ENCODE data around the gene OR9G4.

OR9G4 gene

GRCh38 chr11:56700242-56700913 lies 48.1 kb downstream of the OR9G4 start:
- H3K27ac ChIP-seq, result no peak overlapping the region
- H3K36me3 ChIP-seq, result no peaks in the 10 kb centered on the region
- no peak for TF ChIP-seq CTCF (IDR thresholded peaks at IDR 0.05)
- H3K4me1 ChIP-seq (ENCODE audit: control insufficient read depth in 1 of 2, insufficient read depth in 1 of 2, low read depth in 1 of 2, low read length in 1 of 2), result no peaks in the 10 kb centered on the region
- H3K4me3 ChIP-seq (ENCODE audit: low read depth in 1 of 2, low read length in 1 of 2), result no peak overlapping the region
- no peaks in the 10 kb centered on the region for H3K27me3 ChIP-seq
- H3K9me3 ChIP-seq, result no peaks in the 10 kb centered on the region

- Histone ChIP-seq H3K4me3 (ENCODE audit: low read depth in 1 of 2, low read length in 1 of 2) (no peak within 1 kb of the TSS), H3K27me3 (no peaks in the 10 kb centered on the region), H3K27ac (no peak within 1 kb of the TSS), H3K36me3 (no peaks in the 10 kb centered on the region), H3K9me3 (no peaks in the 10 kb centered on the region), H3K4me1 (ENCODE audit: control insufficient read depth in 1 of 2, insufficient read depth in 1 of 2, low read depth in 1 of 2, low read length in 1 of 2) (no peaks in the 10 kb centered on the region)
- no peak for TF ChIP-seq CTCF (IDR thresholded peaks at IDR 0.05)
These were observed 49.7 kb downstream of the OR9G4 start, which contains the start of gene OR9G1 for GRCh38 chr11:56698795-56699194. OR9G1 (plus strand) TSS chr11:56699095; CDS start chr11:56700388, 1,293 bp downstream.

GRCh38 chr11:56693428-56693827 lies 55.1 kb downstream of the OR9G4 start:
- no peaks in the 10 kb centered on the region for H3K4me1 ChIP-seq (ENCODE audit: control insufficient read depth in 1 of 2, insufficient read depth in 1 of 2, low read depth in 1 of 2, low read length in 1 of 2)
- H3K4me3 ChIP-seq (ENCODE audit: low read depth in 1 of 2, low read length in 1 of 2), result no peak overlapping the region
- H3K27me3 ChIP-seq, result no peaks in the 10 kb centered on the region
- no peak overlapping the region for H3K27ac ChIP-seq
- no peaks in the 10 kb centered on the region for H3K9me3 ChIP-seq
- no peaks in the 10 kb centered on the region for H3K36me3 ChIP-seq
- TF ChIP-seq CTCF (IDR thresholded peaks at IDR 0.05), result no peak

Measured in neutrophil (primary cell).